ENCODE measurements around the gene SUSD4. TPM values are rescaled to one million over a fixed set of nuclear protein-coding genes. Genes with fewer than 3 reads are reported as not detected.

SUSD4 gene
- total and polyA plus RNA-seq, 2 of the 8 experiments (the other 6 are each of a cell fraction or from before 2014, with no cell fraction given): 3.9 to 5.2 TPM

GRCh38 chr1:223235091-223235490, 128.9 kb downstream of the SUSD4 start (continued):
- TF ChIP-seq SUZ12 (IDR thresholded peaks at IDR 0.05; ENCODE audit: low read length) (no peak), JUN (IDR thresholded peaks at IDR 0.05; ENCODE audit: low read depth, low read length) (no peak), BCL11A (IDR thresholded peaks at IDR 0.05; ENCODE audit: low read depth in 2 of 2, low read length in 2 of 2) (no peak), SIN3A (conservative IDR thresholded peaks at IDR 0.05 in 1 of 2, IDR thresholded peaks at IDR 0.05 in 1 of 2; ENCODE audit: low read depth in 1 of 2, low read length in 2 of 2) (no peak)

All from H1 (cell line).